HepG2 (cell line): Measurements from ENCODE around the gene DPEP1. TPM values are rescaled to one million over a fixed set of nuclear protein-coding genes. Genes with fewer than 3 reads are reported as not detected.
A peak's percentile ranks its signal among the peaks of the same experiment; 100 is the strongest.

Experiments
- ATAD3A ChIP-seq: sonication (generic); formaldehyde crosslinking; IDR thresholded peaks from 2 replicates; pipeline ENCODE4 v1.4.0; 2020; ENCODE audit warnings: missing genetic modification reagents
- HNRNPL ChIP-seq: fragments of 200-400 bp; formaldehyde crosslinking; IDR thresholded peaks from 2 replicates; pipeline ENCODE4 v1.6.1; 2017; ENCODE audit warnings: mild to moderate bottlenecking, low read depth, low read length
- NFIB ChIP-seq: sonication (generic); formaldehyde crosslinking; IDR thresholded peaks from 2 replicates; pipeline ENCODE4 v1.9.0; 2021; ENCODE audit warnings: missing genetic modification reagents, mild to moderate bottlenecking, borderline replicate concordance
- NRL ChIP-seq: sonication (generic); formaldehyde crosslinking; IDR thresholded peaks from 2 replicates; pipeline ENCODE4 v1.5.0; 2020; ENCODE audit warnings: missing genetic modification reagents, mild to moderate bottlenecking, moderate library complexity, borderline replicate concordance
- SPEN ChIP-seq: sonication (generic); formaldehyde crosslinking; IDR thresholded peaks from 2 replicates; pipeline ENCODE4 v1.5.1; 2020; ENCODE audit warnings: low read depth, mild to moderate bottlenecking, missing genetic modification reagents
- TARDBP ChIP-seq: sonication (generic); formaldehyde crosslinking; IDR thresholded peaks from 2 replicates; pipeline ENCODE4 v1.8.0; 2022; ENCODE audit warnings: mild to moderate bottlenecking, missing genetic modification reagents
- TCF7L2 ChIP-seq: IDR thresholded peaks from 2 replicates; pipeline ENCODE4 v1.6.1; 2011; ENCODE audit warnings: mild to moderate bottlenecking, low read depth, low read length, moderate library complexity
- ZIK1 ChIP-seq: sonication (generic); formaldehyde crosslinking; IDR thresholded peaks from 2 replicates; pipeline ENCODE4 v1.5.0; 2020; ENCODE audit warnings: mild to moderate bottlenecking, low read depth, missing genetic modification reagents, borderline replicate concordance
- ZNF598 ChIP-seq: sonication (generic); formaldehyde crosslinking; IDR thresholded peaks from 2 replicates; pipeline ENCODE4 v1.5.1; 2020; ENCODE audit warnings: mild to moderate bottlenecking, missing genetic modification reagents, borderline replicate concordance
- ZNF614 ChIP-seq: IDR thresholded peaks from 2 replicates; pipeline ENCODE4 v1.6.1; 2018; ENCODE audit warnings: missing biosample characterization, missing genetic modification reagents, inconsistent platforms, borderline replicate concordance
- ZNF629 ChIP-seq: sonication (generic); formaldehyde crosslinking; conservative IDR thresholded peaks from 2 replicates; pipeline ENCODE4 v1.5.0; 2020; ENCODE audit warnings: missing genetic modification reagents
- ZNF891 ChIP-seq: sonication (generic); formaldehyde crosslinking; IDR thresholded peaks from 2 replicates; pipeline ENCODE4 v1.5.0; 2020; ENCODE audit warnings: mild to moderate bottlenecking, missing genetic modification reagents
- ZSCAN20 ChIP-seq: sonication (generic); formaldehyde crosslinking; IDR thresholded peaks from 2 replicates; pipeline ENCODE4 v1.4.0; 2020; ENCODE audit warnings: missing genetic modification reagents, mild to moderate bottlenecking, borderline replicate concordance
- polyA plus RNA-seq, 8 experiments: library from polyadenylated mRNA; depleted of rRNA in 3 of 8; stranded (reverse) in 7 of 8; unstranded in 1 of 8; fragments of >200 nt; fragmentation: Illumina TruSeq in 4 of 8; extraction: Trizol in 4 of 8; gene quantifications; 2 replicates each; pipeline versions ENCODE4 v1.2.1 to v1.2.3, GENCODE V29; 2011 to 2016; ENCODE audit warnings: low read depth in 4 of 8, missing spikeins in 1 of 8, mixed read lengths in 1 of 8; ENCODE audit not compliant: insufficient read depth in 1 of 8
- total RNA-seq, 5 experiments: library from RNA; depleted of rRNA; stranded (reverse); fragments of >200 nt; fragmentation: Illumina TruSeq; extraction: Trizol; gene quantifications; 2 replicates each; pipeline ENCODE4 v1.2.3, GENCODE V29; 2016; ENCODE audit warnings: low read depth in 1 of 5
- TF ChIP-seq, protein P1 (sequence below): fragments of 450-650 bp; IDR thresholded peaks from 2 replicates; pipeline ENCODE4 v1.6.1; 2017
- TF ChIP-seq, protein P2 (sequence below): sonication (generic); formaldehyde crosslinking; IDR thresholded peaks from 2 replicates; pipeline ENCODE4 v1.5.0; 2020; ENCODE audit warnings: mild to moderate bottlenecking, missing genetic modification reagents, borderline replicate concordance
- TF ChIP-seq, protein P3 (sequence below): sonication (generic); formaldehyde crosslinking; IDR thresholded peaks from 2 replicates; pipeline ENCODE4 v1.8.1; 2023; ENCODE audit warnings: mild to moderate bottlenecking, missing genetic modification reagents, borderline replicate concordance
- TF ChIP-seq, protein P4 (sequence below): sonication (generic); formaldehyde crosslinking; IDR thresholded peaks from 2 replicates; pipeline ENCODE4 v1.4.0; 2020; ENCODE audit warnings: missing genetic modification reagents, borderline replicate concordance
- TF ChIP-seq, protein P5 (sequence below): sonication (generic); formaldehyde crosslinking; conservative IDR thresholded peaks from 2 replicates; pipeline ENCODE4 v1.4.0; 2020; ENCODE audit warnings: missing genetic modification reagents

Gene DPEP1
- total and polyA plus RNA-seq, 2 of the 13 experiments (the other 11 are each of a cell fraction or from before 2014, with no cell fraction given): 37.6 to 52.2 TPM

DNA sequence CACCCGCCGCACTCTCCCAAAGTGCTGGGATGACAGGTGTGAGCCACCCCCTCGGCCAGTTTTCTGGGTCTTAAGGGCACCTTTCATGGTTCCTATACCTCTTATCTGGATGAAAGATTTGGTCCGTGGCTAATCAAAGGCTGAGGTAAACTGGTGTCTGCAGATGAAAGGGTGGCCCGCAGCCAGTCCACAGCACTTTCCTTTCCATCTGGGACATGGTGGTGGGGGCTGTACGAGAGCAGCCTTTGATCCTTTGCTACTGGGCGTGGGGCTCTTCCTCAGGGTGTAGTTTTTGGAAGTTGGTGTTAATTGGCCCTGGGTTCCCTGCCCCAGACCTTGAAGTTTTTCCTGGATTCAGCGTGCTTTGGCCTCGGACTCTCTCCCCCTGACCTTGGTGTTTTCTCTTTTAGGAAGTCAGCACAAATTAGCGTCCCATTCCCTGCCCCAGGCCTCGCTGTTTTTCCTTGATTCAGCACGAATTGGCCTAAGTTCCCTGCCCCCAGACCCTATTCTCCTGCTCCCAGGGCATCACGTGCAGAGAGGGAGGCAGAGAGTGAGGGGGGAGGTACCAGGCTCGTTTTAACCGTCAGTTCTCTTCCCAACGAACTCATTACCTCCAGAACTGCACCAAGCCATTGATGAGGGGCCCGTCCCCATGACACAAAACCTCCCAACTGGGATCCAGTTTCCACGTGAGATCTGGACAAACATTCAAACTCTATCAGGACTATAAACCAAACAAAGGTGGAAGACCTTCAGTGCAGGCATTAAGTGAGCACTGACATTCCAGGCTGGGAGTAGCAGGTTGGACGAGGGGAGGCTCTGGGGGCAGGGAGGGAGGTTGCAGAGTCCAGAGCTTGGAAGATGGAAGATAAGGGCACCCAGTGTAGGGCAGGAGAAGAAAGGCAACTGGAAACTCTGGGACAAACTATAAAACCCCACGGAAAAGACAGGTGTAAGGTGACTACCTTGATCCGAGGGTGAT lies 11.6 kb downstream of the DPEP1 start (continued):
- TF ChIP-seq SPEN (CRISPR knock-in tag) (no peak), ATAD3A (CRISPR knock-in tag) (no peak), NFIB (CRISPR knock-in tag) (no peak), ZNF629 (no peak), TARDBP (CRISPR knock-in tag) (no peak), ZNF614 (CRISPR knock-in tag) (no peak), ZNF598 (CRISPR knock-in tag) (no peak), TCF7L2 (peak; percentile 81), NRL (CRISPR knock-in tag) (no peak; the same call in 1 of the 2 replicates), ZIK1 (no peak), ZNF891 (CRISPR knock-in tag) (0 out of 2 replicates have a peak, but pooled peaks have one; percentile 37), HNRNPL (no peak), ZSCAN20 (CRISPR knock-in tag) (no peak)
- TF ChIP-seq, protein P1, sequence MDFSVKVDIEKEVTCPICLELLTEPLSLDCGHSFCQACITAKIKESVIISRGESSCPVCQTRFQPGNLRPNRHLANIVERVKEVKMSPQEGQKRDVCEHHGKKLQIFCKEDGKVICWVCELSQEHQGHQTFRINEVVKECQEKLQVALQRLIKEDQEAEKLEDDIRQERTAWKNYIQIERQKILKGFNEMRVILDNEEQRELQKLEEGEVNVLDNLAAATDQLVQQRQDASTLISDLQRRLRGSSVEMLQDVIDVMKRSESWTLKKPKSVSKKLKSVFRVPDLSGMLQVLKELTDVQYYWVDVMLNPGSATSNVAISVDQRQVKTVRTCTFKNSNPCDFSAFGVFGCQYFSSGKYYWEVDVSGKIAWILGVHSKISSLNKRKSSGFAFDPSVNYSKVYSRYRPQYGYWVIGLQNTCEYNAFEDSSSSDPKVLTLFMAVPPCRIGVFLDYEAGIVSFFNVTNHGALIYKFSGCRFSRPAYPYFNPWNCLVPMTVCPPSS: no peak
- TF ChIP-seq, protein P2, sequence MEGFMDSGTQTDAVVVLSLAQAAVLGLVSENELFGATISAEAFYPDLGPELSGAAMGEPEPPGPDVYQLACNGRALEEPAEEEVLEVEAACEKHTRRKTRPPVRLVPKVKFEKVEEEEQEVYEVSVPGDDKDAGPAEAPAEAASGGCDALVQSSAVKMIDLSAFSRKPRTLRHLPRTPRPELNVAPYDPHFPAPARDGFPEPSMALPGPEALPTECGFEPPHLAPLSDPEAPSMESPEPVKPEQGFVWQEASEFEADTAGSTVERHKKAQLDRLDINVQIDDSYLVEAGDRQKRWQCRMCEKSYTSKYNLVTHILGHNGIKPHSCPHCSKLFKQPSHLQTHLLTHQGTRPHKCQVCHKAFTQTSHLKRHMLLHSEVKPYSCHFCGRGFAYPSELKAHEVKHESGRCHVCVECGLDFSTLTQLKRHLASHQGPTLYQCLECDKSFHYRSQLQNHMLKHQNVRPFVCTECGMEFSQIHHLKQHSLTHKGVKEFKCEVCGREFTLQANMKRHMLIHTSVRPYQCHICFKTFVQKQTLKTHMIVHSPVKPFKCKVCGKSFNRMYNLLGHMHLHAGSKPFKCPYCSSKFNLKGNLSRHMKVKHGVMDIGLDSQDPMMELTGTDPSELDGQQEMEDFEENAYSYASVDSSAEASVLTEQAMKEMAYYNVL (CRISPR knock-in tag): no peak
- TF ChIP-seq, protein P3, sequence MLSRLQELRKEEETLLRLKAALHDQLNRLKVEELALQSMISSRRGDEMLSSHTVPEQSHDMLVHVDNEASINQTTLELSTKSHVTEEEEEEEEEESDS (CRISPR knock-in tag): no peak
- TF ChIP-seq, protein P4, sequence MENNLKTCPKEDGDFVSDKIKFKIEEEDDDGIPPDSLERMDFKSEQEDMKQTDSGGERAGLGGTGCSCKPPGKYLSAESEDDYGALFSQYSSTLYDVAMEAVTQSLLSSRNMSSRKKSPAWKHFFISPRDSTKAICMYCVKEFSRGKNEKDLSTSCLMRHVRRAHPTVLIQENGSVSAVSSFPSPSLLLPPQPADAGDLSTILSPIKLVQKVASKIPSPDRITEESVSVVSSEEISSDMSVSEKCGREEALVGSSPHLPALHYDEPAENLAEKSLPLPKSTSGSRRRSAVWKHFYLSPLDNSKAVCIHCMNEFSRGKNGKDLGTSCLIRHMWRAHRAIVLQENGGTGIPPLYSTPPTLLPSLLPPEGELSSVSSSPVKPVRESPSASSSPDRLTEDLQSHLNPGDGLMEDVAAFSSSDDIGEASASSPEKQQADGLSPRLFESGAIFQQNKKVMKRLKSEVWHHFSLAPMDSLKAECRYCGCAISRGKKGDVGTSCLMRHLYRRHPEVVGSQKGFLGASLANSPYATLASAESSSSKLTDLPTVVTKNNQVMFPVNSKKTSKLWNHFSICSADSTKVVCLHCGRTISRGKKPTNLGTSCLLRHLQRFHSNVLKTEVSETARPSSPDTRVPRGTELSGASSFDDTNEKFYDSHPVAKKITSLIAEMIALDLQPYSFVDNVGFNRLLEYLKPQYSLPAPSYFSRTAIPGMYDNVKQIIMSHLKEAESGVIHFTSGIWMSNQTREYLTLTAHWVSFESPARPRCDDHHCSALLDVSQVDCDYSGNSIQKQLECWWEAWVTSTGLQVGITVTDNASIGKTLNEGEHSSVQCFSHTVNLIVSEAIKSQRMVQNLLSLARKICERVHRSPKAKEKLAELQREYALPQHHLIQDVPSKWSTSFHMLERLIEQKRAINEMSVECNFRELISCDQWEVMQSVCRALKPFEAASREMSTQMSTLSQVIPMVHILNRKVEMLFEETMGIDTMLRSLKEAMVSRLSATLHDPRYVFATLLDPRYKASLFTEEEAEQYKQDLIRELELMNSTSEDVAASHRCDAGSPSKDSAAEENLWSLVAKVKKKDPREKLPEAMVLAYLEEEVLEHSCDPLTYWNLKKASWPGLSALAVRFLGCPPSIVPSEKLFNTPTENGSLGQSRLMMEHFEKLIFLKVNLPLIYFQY (CRISPR knock-in tag): no peak
- TF ChIP-seq, protein P5, sequence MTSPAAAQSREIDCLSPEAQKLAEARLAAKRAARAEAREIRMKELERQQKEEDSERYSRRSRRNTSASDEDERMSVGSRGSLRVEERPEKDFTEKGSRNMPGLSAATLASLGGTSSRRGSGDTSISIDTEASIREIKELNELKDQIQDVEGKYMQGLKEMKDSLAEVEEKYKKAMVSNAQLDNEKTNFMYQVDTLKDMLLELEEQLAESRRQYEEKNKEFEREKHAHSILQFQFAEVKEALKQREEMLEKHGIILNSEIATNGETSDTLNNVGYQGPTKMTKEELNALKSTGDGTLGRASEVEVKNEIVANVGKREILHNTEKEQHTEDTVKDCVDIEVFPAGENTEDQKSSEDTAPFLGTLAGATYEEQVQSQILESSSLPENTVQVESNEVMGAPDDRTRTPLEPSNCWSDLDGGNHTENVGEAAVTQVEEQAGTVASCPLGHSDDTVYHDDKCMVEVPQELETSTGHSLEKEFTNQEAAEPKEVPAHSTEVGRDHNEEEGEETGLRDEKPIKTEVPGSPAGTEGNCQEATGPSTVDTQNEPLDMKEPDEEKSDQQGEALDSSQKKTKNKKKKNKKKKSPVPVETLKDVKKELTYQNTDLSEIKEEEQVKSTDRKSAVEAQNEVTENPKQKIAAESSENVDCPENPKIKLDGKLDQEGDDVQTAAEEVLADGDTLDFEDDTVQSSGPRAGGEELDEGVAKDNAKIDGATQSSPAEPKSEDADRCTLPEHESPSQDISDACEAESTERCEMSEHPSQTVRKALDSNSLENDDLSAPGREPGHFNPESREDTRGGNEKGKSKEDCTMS (CRISPR knock-in tag): no peak
